GM06990 (cell line): ENCODE data around the gene RAB5A.
"Not testable (repeated sequence)": the region's sequence is repeated elsewhere in the genome, so short reads cannot be mapped to it uniquely, and the experiment has no call there.

Experiments used
- DNase-seq: peaks from one replicate; pipeline ENCODE4 v3.0.0-alpha.2; 2011; ENCODE audit not compliant: insufficient read length; ENCODE audit errors: extremely low read depth
- H3K27me3 ChIP-seq: replicated peaks from 2 replicates; pipeline ENCODE4 v1.6.0; 2011; ENCODE audit warnings: low read length; ENCODE audit not compliant: control insufficient read depth, insufficient read depth
- H3K36me3 ChIP-seq: 2 replicates; pipeline ENCODE4 v1.5.1; 2011; ENCODE audit warnings: low read length; ENCODE audit not compliant: control insufficient read depth, insufficient read depth
- H3K4me3 ChIP-seq: replicated peaks from 2 replicates; pipeline ENCODE4 v1.5.1; 2011; ENCODE audit warnings: low read depth, mild to moderate bottlenecking, control low read depth, low read length
- TF ChIP-seq, protein P1 (sequence below): IDR thresholded peaks from 2 replicates; pipeline ENCODE4 v1.5.1; 2011; ENCODE audit warnings: low read length, control low read depth, mild to moderate bottlenecking, inconsistent platforms; ENCODE audit not compliant: insufficient read depth, poor library complexity, severe bottlenecking

The RAB5A gene

DNA sequence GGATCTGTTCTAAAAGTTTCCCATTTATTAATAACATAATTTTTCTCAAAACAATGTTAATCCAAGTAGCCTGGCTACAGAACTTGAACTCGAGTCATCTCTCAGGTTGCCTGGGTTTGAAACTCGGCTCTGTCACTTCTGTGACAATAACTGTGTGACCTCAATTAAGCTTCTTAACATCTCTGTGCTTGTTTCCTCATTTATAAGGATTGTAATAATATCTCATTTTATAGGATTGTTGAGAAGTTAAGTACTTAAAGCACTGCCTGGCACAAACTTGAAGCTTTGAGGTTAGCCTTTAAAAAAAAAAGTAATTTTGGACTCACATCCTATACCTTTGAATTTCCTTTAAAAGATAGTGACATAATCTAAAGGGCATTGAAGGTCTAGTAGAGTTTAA is 3.4 kb downstream of the RAB5A start:
- Histone ChIP-seq H3K36me3 (peaks cover 3% of the 10 kb centered on the region; the same call in 1 of the 2 replicates), H3K4me3 (no peak overlapping the region), H3K27me3 (no peaks in the 10 kb centered on the region)
- TF ChIP-seq, protein P1, sequence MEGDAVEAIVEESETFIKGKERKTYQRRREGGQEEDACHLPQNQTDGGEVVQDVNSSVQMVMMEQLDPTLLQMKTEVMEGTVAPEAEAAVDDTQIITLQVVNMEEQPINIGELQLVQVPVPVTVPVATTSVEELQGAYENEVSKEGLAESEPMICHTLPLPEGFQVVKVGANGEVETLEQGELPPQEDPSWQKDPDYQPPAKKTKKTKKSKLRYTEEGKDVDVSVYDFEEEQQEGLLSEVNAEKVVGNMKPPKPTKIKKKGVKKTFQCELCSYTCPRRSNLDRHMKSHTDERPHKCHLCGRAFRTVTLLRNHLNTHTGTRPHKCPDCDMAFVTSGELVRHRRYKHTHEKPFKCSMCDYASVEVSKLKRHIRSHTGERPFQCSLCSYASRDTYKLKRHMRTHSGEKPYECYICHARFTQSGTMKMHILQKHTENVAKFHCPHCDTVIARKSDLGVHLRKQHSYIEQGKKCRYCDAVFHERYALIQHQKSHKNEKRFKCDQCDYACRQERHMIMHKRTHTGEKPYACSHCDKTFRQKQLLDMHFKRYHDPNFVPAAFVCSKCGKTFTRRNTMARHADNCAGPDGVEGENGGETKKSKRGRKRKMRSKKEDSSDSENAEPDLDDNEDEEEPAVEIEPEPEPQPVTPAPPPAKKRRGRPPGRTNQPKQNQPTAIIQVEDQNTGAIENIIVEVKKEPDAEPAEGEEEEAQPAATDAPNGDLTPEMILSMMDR, result no peak
- DNase-seq, result no peak

- DNase-seq, result no peak
- no peak overlapping the region for H3K4me3 ChIP-seq
- no peaks in the 10 kb centered on the region for H3K27me3 ChIP-seq
- TF ChIP-seq, protein P1, result no peak
- peaks cover 4% of the 10 kb centered on the region for H3K36me3 ChIP-seq
These were observed 7.8 kb downstream of the RAB5A start for GRCh38 chr3:19954676-19955075.

DNA sequence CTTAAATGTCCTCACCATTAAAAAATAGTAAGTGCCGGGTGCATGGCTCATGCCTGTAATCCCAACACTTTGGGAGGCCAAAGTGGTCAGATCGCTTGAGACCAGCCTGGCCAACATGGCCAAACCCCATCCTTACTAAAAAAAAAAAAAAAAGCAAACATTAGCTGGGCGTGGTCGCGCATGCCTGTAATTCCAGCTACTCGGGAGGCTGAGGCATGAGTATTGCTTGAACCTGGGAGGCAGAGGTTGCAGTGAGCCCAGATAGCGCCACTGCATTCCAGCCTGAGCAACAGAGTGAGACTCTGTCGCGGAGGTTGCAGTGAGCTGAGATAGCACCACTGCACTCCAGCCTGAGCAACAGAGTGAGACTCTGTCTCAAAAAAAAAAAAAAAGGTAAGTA is 10.5 kb downstream of the RAB5A start:
- DNase-seq, H3K36me3 ChIP-seq, H3K27me3 ChIP-seq, H3K4me3 ChIP-seq: not testable (repeated sequence)

GRCh38 chr3:19959505-19959904 is 12.6 kb downstream of the RAB5A start:
- H3K27me3 ChIP-seq, result no peaks in the 10 kb centered on the region
- no peak overlapping the region for H3K4me3 ChIP-seq
- H3K36me3 ChIP-seq, result peaks cover 3% of the 10 kb centered on the region
- DNase-seq, result no peak
- TF ChIP-seq, protein P1, result no peak

- Histone ChIP-seq H3K4me3 (no peak overlapping the region), H3K27me3 (no peaks in the 10 kb centered on the region), H3K36me3 (peaks cover 1% of the 10 kb centered on the region)
- TF ChIP-seq, protein P1, result no peak
- DNase-seq, result no peak
These were observed 13.8 kb downstream of the RAB5A start for GRCh38 chr3:19960696-19961095.

- no peaks in the 10 kb centered on the region for H3K27me3 ChIP-seq
- no peak for DNase-seq
- H3K4me3 ChIP-seq, result no peak overlapping the region
- TF ChIP-seq, protein P1, result no peak
- no peaks in the 10 kb centered on the region; the same call in none of the 2 replicates for H3K36me3 ChIP-seq
These were observed 15.1 kb downstream of the RAB5A start for GRCh38 chr3:19961960-19962359.
